Mucosa of stomach (tissue), 1 donor: ENCODE data around the gene CTAG2.

Source experiments
- H3K27me3 ChIP-seq: one replicate; pipeline ENCODE4 v1.7.0; 2013; ENCODE audit warnings: mild to moderate bottlenecking, low read length; ENCODE audit not compliant: control insufficient read depth, insufficient read depth
- H3K36me3 ChIP-seq: one replicate; pipeline ENCODE4 v1.7.0; 2013; ENCODE audit warnings: low read length; ENCODE audit not compliant: control insufficient read depth, insufficient read depth
- H3K4me1 ChIP-seq: one replicate; pipeline ENCODE4 v1.7.0; 2013; ENCODE audit warnings: mild to moderate bottlenecking, low read length; ENCODE audit not compliant: control insufficient read depth, insufficient read depth
- H3K4me3 ChIP-seq: one replicate; pipeline ENCODE4 v1.7.0; 2013; ENCODE audit warnings: low read length
- H3K9ac ChIP-seq: one replicate; pipeline ENCODE4 v1.7.0; 2013; ENCODE audit warnings: mild to moderate bottlenecking, low read length, moderate library complexity
- H3K9me3 ChIP-seq: one replicate; pipeline ENCODE4 v1.7.0; 2013; ENCODE audit warnings: mild to moderate bottlenecking, low read length, moderate library complexity; ENCODE audit not compliant: control insufficient read depth
- donor health status: Pancreatic carcinoma.

Gene CTAG2

GRCh38 chrX:154603438-154604430, 49.6 kb downstream of the CTAG2 start:
- Histone ChIP-seq H3K4me3 (no peak overlapping the region), H3K36me3 (no peaks in the 10 kb centered on the region), H3K4me1 (no peaks in the 10 kb centered on the region), H3K9ac (no peak overlapping the region), H3K27me3 (no peaks in the 10 kb centered on the region), H3K9me3 (no peaks in the 10 kb centered on the region)

DNA sequence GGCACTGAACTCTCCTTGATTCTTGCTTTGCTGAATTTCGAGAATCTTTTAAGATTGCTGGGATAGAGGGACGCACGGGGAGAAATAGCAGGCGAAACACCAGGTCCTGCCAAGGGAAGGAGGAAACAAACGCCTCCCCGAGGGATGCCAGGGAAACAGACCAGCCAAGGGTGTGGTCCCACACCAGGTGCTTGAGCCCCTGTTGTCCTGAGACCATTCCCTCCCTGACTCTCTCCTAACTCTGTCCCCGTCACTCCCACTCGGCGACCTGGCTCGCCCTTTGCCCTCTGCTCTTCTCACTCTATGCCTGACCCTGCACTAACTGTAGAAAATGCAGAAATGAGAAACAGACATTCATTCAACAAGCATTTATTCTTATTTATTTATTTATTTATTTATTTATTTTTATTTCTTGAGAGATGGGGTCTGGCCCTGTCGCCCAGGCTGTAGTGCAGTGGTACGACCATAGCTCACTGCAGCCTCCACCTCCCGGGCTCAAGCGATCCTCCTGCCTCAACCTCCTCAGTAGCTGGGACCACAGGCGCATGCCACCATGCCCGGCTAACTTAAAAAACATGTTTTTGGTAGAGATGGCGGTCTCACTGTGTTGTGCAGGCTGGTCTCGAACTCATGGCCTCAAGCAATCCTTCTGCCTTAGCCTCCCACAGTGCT, 50.5 kb downstream of the CTAG2 start:
- no peak overlapping the region for H3K4me3 ChIP-seq
- no peaks in the 10 kb centered on the region for H3K36me3 ChIP-seq
- no peaks in the 10 kb centered on the region for H3K9me3 ChIP-seq
- no peaks in the 10 kb centered on the region for H3K27me3 ChIP-seq
- no peak overlapping the region for H3K9ac ChIP-seq
- H3K4me1 ChIP-seq, result no peaks in the 10 kb centered on the region

DNA sequence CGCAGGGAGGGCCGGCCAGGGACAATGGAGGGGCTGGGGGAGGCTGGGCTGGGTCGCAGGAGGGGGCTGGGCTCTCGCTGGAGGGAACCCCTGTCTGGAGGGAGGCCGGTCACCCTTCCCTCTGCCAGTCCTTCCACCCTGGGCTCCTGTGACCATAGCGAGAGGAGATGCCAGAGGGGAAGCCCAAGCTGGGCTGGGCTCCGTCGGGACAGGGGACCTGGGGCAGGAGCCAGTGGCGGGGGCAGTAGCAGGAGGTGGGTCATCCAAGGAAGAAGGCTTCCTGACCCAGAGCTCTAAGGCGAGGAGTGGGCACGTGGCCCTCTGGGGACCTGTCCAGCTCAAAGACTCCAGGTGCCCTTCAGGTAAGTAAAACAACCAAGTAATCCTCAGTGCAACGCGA, 51.2 kb downstream of the CTAG2 start:
- Histone ChIP-seq H3K9ac (no peak overlapping the region), H3K27me3 (no peaks in the 10 kb centered on the region), H3K9me3 (no peaks in the 10 kb centered on the region), H3K4me3 (no peak overlapping the region), H3K4me1 (no peaks in the 10 kb centered on the region), H3K36me3 (no peaks in the 10 kb centered on the region)
